MCF 10A (cell line): ENCODE results near the gene AK5. TPM values are rescaled to one million over a fixed set of nuclear protein-coding genes. Genes with fewer than 3 reads are reported as not detected.

ENCODE experiments used
- BruUV-seq: library from RNA; stranded (reverse); fragments of 400-500 nt; replicated peaks from 2 replicates; lab custom pipeline; 2021; lab: Mats Ljungman, UMichigan
- CTCF ChIA-PET: fragments of 300-600 bp; sonication (Branson Sonifier 250); formaldehyde crosslinking; extraction: SDS; loops from one replicate; lab custom pipeline; 2021; ENCODE audit warnings: antibody characterized with exemption, inconsistent platforms; lab: Yijun Ruan, JAX
- POLR2A ChIA-PET: fragments of 300-600, 350-650 bp; sonication (Branson Sonifier 250); formaldehyde crosslinking; extraction: SDS; loops from one replicate; lab custom pipeline; 2020; ENCODE audit warnings: antibody characterized with exemption, inconsistent platforms; lab: Yijun Ruan, JAX
- DNase-seq: peaks from one replicate; pipeline ENCODE4 v3.0.0-alpha.2; 2018; ENCODE audit not compliant: unreplicated experiment
- H3K27ac Mint-ChIP-seq: one replicate; pipeline ENCODE4 v1.8.0; 2022; ENCODE audit warnings: mild to moderate bottlenecking, low read depth, mixed read lengths; ENCODE audit not compliant: unreplicated experiment
- H3K27me3 Mint-ChIP-seq: one replicate; pipeline ENCODE4 v1.8.0; 2022; ENCODE audit warnings: mixed read lengths; ENCODE audit not compliant: insufficient read depth, unreplicated experiment
- H3K36me3 Mint-ChIP-seq: one replicate; pipeline ENCODE4 v1.8.0; 2022; ENCODE audit warnings: mild to moderate bottlenecking, moderate library complexity, mixed read lengths; ENCODE audit not compliant: insufficient read depth, unreplicated experiment
- H3K4me1 Mint-ChIP-seq: one replicate; pipeline ENCODE4 v1.8.0; 2022; ENCODE audit warnings: mixed read lengths; ENCODE audit not compliant: insufficient read depth, unreplicated experiment
- H3K4me3 Mint-ChIP-seq: one replicate; pipeline ENCODE4 v1.8.0; 2022; ENCODE audit warnings: mild to moderate bottlenecking, moderate library complexity, mixed read lengths; ENCODE audit not compliant: unreplicated experiment
- H3K9me3 Mint-ChIP-seq: one replicate; pipeline ENCODE4 v1.8.0; 2022; ENCODE audit warnings: mixed read lengths; ENCODE audit not compliant: unreplicated experiment
- intact Hi-C: fragments of 100-400 bp; cut with micrococcal nuclease; formaldehyde crosslinking; loops from 2 replicates; pipeline ENCODE4 v1.14.1; 2022
- total RNA-seq: library from RNA; stranded (reverse); gene quantifications from 2 replicates; pipeline ENCODE4 v1.2.3, GENCODE V29; 2022
- TF ChIP-seq, protein P1 (sequence below): fragments of 200-600 bp; IDR thresholded peaks from one replicate; pipeline ENCODE4 v1.8.0; 2022; ENCODE audit warnings: antibody characterized with exemption, mild to moderate bottlenecking; ENCODE audit not compliant: unreplicated experiment

Gene AK5
- total RNA-seq, 1 experiment from 2014 or later = not detected

DNA sequence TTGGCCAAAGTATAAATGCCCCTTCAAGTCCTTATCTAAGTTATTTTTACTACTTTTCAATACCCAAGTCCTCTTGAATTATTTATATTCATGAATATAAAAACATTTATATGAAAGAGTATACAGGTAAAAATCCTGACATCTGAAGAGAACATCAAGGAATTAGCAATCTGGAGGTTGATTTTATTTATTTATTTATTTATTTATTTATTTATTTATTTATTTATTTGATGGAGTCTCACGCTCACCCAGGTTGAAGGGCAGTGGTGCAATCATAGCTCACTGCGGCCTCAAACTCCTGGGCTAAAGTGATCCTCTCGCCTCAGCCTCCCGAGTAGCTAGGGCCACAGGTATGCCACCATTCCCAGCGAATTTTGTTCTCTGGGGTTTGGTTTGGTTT is 307.4 kb downstream of the AK5 start:
- Mint-ChIP-seq H3K27me3 (no peaks in the 10 kb centered on the region), H3K4me3 (no peak overlapping the region), H3K36me3 (peaks cover 29% of the 10 kb centered on the region), H3K9me3 (no peaks in the 10 kb centered on the region), H3K4me1 (peaks cover 6% of the 10 kb centered on the region), H3K27ac (no peak overlapping the region)
- no TSS peak for BruUV-seq
- ChIA-PET POLR2A (interaction anchor here (0.7 to 1.8 kb wide), 2 partner anchors 12 to 49 kb away, joined by 3 to 4 read pairs; no protein-coding TSS in a partner anchor), CTCF (interaction anchor here (0.5 to 0.6 kb wide), 2 partner anchors 73 to 372 kb away, joined by 3 read pairs; no protein-coding TSS in a partner anchor)
- DNase-seq = no peak
- TF ChIP-seq, protein P1, sequence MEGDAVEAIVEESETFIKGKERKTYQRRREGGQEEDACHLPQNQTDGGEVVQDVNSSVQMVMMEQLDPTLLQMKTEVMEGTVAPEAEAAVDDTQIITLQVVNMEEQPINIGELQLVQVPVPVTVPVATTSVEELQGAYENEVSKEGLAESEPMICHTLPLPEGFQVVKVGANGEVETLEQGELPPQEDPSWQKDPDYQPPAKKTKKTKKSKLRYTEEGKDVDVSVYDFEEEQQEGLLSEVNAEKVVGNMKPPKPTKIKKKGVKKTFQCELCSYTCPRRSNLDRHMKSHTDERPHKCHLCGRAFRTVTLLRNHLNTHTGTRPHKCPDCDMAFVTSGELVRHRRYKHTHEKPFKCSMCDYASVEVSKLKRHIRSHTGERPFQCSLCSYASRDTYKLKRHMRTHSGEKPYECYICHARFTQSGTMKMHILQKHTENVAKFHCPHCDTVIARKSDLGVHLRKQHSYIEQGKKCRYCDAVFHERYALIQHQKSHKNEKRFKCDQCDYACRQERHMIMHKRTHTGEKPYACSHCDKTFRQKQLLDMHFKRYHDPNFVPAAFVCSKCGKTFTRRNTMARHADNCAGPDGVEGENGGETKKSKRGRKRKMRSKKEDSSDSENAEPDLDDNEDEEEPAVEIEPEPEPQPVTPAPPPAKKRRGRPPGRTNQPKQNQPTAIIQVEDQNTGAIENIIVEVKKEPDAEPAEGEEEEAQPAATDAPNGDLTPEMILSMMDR = no peak
- intact Hi-C loops = no loop called here

DNA sequence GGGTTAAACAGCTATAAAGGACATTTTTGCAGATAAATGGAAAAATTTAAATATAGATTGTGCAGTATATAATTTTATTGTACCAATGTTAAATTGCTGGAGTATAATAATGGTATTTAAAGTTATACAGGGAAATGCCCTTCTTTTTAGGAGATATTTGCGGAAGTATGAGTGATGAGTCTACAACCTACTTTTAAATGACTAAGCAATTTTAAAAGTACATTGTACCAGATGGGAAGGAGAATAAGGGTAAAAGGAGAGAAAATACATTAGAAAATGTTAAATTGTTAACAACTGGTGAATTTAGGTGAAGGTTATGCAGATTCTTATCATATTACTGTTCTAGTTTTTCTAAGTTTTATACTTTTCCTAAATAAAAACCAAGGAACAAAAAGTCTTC is 308.8 kb downstream of the AK5 start:
- TF ChIP-seq, protein P1 = no peak
- no peak for DNase-seq
- H3K36me3 Mint-ChIP-seq = peaks cover 32% of the 10 kb centered on the region
- H3K9me3 Mint-ChIP-seq = no peaks in the 10 kb centered on the region
- no peaks in the 10 kb centered on the region for H3K27me3 Mint-ChIP-seq
- BruUV-seq = no TSS peak
- peak overlapping the region; percentile 23 for H3K27ac Mint-ChIP-seq
- peaks cover 14% of the 10 kb centered on the region for H3K4me1 Mint-ChIP-seq
- CTCF ChIA-PET = interaction anchor here (0.6 to 1.0 kb wide), 3 partner anchors 25 to 408 kb away, joined by 3 read pairs; no protein-coding TSS in a partner anchor
- POLR2A ChIA-PET = interaction anchor here (1.2 to 3.0 kb wide), 3 partner anchors 13 to 92 kb away, joined by 4 to 8 read pairs (median 8); partner anchors contain the start of gene ZZZ3
- intact Hi-C loops = no loop called here
- no peak overlapping the region for H3K4me3 Mint-ChIP-seq

DNA sequence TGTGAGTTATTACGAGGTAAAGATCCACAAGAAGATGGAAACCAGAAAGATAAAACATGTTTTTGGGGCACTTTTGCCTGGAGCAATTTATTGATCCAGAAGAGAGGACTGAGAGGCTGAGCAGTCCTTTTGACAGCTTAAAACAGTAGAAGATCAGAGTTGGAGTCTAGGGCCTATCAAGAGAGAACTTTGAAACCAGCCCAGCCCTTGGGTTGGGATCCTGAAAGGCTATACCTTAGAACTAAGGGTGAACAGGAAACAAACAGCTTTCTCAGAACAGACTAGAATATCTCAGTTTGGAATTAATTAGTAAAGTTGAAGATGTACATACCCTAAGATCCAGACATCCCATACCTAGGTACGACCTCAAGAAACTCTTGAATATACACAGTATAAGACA is 311.1 kb downstream of the AK5 start:
- POLR2A ChIA-PET = interaction anchor here (0.5 to 1.4 kb wide), 3 partner anchors 9 to 130 kb away, joined by 3 to 4 read pairs (median 3); no protein-coding TSS in a partner anchor
- H3K36me3 Mint-ChIP-seq = peaks cover 19% of the 10 kb centered on the region
- intact Hi-C loops = no loop called here
- H3K27ac Mint-ChIP-seq = no peak overlapping the region
- no peaks in the 10 kb centered on the region for H3K27me3 Mint-ChIP-seq
- no peaks in the 10 kb centered on the region for H3K9me3 Mint-ChIP-seq
- H3K4me3 Mint-ChIP-seq = no peak overlapping the region
- TF ChIP-seq, protein P1 = no peak
- no TSS peak for BruUV-seq
- H3K4me1 Mint-ChIP-seq = peaks cover 14% of the 10 kb centered on the region
- CTCF ChIA-PET = no interaction called here
- DNase-seq = no peak

DNA sequence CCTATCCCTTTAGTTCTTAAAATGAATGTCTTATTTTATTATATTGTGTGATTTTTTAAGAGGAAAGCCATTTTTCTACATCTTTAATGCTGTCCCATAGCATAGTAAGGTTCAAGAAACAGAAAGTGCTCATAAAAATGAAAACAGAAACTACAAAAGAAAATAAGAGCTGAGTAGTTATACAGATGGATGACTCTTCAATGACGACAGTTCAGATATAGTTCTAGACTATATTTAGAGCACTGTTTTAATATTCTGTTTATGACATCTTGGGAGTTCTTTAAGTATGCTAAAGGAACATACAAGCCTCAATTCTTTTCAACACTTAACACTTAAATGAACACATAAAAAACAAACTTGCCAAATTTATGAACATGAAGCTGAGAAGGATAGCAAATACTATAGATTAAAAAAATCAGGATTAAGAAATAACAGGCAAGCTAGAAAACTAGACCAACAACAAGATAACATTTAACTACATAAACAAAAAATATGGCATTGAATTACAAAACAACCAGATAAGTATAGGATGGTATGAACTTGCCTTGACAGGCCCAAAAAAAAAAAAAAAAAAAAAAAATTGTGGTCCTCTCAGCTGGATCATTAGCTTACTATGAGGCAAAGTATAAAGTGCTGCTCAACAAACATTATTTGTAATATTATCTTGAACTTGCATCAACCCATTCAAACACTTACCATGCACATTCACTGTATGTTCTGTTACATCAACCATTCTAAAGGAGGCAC is 312.7 kb downstream of the AK5 start:
- peaks cover 16% of the 10 kb centered on the region for H3K36me3 Mint-ChIP-seq
- CTCF ChIA-PET = interaction anchor here (0.5 kb wide), 1 partner anchor 111 kb away, joined by 3 read pairs; no protein-coding TSS in a partner anchor
- H3K9me3 Mint-ChIP-seq = no peaks in the 10 kb centered on the region
- no peak for DNase-seq
- intact Hi-C loops = no loop called here
- H3K27ac Mint-ChIP-seq = peak overlapping the region; percentile 63
- no peak overlapping the region for H3K4me3 Mint-ChIP-seq
- no peaks in the 10 kb centered on the region for H3K27me3 Mint-ChIP-seq
- POLR2A ChIA-PET = interaction anchor here (0.6 to 1.5 kb wide), 4 partner anchors 9 to 1809 kb away, joined by 3 to 4 read pairs (median 4); partner anchors contain the start of gene ZZZ3
- no TSS peak for BruUV-seq
- H3K4me1 Mint-ChIP-seq = peaks cover 14% of the 10 kb centered on the region
- TF ChIP-seq, protein P1 = no peak
